ENCODE measurements around the gene C17orf50.
"Not testable (repeated sequence)": the region's sequence is repeated elsewhere in the genome, so short reads cannot be mapped to it uniquely, and the experiment has no call there.

The C17orf50 gene

DNA sequence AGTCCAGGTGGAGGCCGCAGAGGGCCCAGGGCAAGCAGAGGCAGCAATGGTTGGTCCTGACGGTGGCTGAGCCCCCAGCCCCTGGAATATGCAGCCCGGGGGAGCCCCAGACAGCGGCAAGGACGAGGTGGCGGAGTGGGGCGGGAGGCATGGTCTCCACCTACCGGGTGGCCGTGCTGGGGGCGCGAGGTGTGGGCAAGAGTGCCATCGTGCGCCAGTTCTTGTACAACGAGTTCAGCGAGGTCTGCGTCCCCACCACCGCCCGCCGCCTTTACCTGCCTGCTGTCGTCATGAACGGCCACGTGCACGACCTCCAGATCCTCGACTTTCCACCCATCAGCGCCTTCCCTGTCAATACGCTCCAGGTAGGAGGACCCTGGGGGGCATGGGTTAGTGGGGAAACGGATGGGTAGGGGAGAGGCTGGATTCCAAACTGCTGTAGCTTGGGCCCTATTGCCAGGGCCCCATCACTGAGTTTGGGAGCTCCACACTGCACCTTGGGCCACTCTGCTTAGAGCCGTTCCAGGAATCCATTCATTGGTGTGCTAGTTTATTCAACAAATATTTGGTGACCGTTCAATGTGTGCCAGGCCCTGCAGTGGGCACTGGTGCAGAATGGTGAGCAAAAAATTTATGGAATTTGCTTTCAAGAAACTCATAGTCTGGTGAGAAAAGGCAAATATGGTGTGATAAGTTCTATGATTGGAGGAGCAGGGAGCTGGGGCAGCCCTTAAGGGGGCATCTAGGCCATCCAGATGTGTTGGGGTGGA is 25.5 kb upstream of the C17orf50 start:
- no peak for DNase-seq

GRCh38 chr17:35736236-35736635 is 24.5 kb upstream of the C17orf50 start:
- no peak for DNase-seq

GRCh38 chr17:35738519-35739133 is 22.1 kb upstream of the C17orf50 start:
- DNase-seq, result no peak

GRCh38 chr17:35740216-35740615 is 20.5 kb upstream of the C17orf50 start:
- no peak for DNase-seq

GRCh38 chr17:35740997-35741931 is 19.4 kb upstream of the C17orf50 start:
- DNase-seq, result no peak

DNA sequence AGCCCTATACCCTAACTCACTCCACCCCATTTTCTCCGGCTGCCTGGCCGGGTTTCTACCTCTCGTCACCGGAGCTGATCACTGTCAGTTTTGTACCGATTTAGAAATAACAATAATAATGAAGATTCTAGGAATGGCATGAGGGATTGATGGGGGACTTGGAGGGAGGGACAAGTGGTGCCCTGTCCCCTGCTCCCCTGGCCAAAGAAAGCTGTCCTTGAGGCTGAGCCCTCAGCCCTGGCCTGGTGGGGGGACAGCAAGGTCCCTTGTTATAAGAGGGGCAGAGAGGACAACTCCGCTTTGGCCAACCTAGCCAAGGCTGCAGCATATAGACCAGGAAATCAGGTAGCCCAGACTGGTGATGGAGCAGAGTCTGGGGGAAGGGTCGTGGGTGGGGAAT is 18.2 kb upstream of the C17orf50 start:
- DNase-seq, result no peak

GRCh38 chr17:35742896-35743477 is 17.7 kb upstream of the C17orf50 start:
- DNase-seq, result no peak

GRCh38 chr17:35743626-35744328 is 16.9 kb upstream of the C17orf50 start:
- DNase-seq, result no peak

- DNase-seq, result no peak
These were observed 15.9 kb upstream of the C17orf50 start for GRCh38 chr17:35744830-35745229.

DNA sequence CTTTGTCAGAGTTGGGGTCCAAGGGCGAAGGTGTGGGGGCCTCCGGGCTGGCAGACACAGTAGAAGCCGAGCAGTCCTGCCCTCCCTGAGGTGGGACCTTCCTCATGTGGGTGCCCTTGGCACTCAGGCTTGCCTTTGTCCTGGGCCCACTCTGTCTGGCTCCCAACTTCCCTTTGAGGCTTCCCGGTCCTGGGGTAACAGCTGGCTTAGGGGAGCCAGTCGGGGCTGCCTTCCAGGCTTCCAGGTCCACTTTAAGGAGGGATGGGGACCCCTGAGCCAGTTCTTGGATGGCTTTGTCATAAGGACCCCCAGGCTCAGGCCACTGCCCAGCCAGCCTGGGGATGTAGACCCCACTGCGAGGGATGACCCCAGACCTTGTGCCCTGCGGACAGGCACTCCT is 15.4 kb upstream of the C17orf50 start:
- no peak for DNase-seq

DNA sequence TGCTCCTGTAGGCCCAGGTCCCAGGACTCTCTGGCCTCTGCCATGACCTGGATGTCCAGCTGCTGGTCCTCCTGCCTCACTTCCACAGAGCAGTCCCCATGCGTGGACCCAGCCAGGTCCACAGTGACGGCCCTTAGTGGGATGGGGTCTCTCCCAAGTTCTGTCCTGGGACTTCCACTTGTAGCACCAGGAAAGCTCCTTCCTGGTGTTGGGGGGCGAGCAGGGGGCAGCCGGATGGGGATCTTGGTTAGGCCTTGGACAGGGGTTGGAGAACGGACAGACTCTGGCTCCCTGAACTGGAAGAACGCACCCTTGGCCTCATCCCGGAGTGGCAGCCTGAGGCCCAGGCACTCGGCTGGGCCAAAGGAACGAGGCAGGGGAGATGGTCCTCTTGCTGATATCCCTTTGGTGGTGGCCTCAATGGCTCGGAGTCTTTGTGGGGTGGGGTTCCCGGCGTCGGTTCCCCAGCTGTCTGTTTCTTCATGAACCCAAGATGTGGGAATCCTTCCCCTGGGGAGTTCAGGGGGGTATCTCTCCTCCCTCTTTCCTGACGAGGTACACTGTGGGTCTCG is 14.9 kb upstream of the C17orf50 start:
- DNase-seq, result no peak

GRCh38 chr17:35747540-35748017 is 13.1 kb upstream of the C17orf50 start:
- no peak for DNase-seq

DNA sequence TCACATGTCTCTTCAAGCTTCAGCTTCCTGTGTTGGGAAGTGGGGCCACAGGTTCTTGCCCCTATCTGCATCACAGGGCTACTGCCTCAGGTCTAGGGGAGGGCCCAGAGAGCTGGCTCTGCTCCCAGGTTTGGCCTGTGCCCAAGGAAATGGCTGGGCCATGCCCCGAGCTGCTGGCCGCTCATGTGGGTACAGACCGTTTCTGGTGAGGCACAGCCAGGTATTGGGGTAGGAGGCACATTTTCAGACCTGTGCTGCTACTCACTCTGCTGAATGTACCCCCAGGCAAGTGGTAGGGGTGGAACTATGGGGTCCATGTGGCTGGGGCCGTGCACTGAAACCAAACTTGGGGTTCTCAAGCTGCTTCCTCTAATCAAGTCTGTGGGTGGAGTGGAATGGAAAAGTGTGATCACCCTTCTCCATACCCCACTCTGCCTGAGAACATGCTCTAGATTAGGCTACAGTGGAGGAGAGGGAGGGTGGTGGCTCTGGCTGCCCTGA is 12.3 kb upstream of the C17orf50 start:
- no peak for DNase-seq

GRCh38 chr17:35748979-35749378 is 11.7 kb upstream of the C17orf50 start:
- no peak for DNase-seq

- no peak for DNase-seq
These were observed 10.9 kb upstream of the C17orf50 start for GRCh38 chr17:35749560-35750412.

DNA sequence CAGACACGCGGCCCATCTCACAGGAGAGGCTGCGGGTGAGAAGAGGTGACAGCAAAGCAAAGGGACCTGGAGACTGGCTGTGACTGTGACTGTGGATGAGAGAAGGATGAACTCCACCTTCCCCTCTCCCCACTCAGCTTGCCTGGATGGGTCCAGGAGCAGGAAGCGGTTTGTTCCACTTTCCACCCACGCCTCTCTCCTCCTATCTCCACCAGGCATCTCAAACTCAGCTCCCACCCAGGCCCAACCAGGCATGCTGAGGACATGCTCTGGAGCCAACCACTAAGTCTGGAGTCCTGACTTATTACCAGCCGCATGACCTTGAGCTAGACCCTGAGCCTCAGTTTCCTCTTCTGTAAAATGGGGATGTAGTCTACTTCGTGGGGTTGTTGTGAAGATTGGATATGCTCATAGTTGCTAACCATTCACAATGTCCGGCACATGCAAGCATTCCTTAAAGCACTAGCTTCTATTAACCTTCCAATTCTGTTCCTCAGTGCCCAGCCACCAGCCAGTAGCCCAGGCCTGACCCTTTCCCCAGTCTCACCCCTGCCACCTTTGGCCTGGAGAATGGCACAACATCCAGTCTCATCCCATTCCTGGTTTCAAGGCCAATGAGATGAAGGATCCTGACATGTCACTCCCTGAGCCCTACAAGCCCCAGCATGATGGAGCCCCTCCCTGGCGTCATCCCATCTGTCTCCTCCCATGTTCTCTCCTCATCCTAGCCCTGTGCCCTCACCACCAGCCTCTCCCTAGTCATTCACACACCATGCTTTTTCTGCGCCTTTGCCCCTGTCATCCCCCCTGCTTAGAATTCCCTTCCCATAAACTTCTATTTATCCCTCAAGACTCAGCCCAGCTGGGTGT is 9.9 kb upstream of the C17orf50 start:
- DNase-seq, result no peak

DNA sequence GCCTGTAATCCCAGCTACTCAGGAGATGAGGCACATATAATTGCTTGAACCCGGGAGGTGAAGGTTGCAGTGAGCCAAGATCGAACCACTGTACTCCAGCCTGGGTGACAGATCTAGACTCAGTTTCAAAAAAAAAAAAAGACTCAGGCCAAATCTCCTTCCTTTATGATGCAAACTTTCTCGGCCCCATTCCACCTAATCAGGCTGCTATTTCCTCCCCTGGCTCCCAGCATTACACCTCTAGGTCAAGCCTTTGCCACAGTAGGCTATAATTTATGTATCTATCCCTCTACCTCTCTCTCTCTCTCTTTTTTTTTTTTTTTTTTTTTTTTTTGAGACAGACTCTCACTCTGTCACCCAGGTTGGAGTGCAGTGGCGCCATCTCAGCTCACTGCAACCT is 9.1 kb upstream of the C17orf50 start:
- DNase-seq, result not testable (repeated sequence)

- no peak for DNase-seq
These were observed 8.2 kb upstream of the C17orf50 start for GRCh38 chr17:35752471-35752870.

- DNase-seq, result no peak
These were observed 7.5 kb upstream of the C17orf50 start, which contains the start of gene GAS2L2 for GRCh38 chr17:35752945-35753764. GAS2L2 (minus strand) TSS chr17:35753239; CDS start chr17:35752850, 389 bp downstream.
